ENCODE measurements around the gene SF3A2.
"Not testable (repeated sequence)": the region's sequence is repeated elsewhere in the genome, so short reads cannot be mapped to it uniquely, and the experiment has no call there.

The SF3A2 gene, protein sequence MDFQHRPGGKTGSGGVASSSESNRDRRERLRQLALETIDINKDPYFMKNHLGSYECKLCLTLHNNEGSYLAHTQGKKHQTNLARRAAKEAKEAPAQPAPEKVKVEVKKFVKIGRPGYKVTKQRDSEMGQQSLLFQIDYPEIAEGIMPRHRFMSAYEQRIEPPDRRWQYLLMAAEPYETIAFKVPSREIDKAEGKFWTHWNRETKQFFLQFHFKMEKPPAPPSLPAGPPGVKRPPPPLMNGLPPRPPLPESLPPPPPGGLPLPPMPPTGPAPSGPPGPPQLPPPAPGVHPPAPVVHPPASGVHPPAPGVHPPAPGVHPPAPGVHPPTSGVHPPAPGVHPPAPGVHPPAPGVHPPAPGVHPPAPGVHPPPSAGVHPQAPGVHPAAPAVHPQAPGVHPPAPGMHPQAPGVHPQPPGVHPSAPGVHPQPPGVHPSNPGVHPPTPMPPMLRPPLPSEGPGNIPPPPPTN

DNA sequence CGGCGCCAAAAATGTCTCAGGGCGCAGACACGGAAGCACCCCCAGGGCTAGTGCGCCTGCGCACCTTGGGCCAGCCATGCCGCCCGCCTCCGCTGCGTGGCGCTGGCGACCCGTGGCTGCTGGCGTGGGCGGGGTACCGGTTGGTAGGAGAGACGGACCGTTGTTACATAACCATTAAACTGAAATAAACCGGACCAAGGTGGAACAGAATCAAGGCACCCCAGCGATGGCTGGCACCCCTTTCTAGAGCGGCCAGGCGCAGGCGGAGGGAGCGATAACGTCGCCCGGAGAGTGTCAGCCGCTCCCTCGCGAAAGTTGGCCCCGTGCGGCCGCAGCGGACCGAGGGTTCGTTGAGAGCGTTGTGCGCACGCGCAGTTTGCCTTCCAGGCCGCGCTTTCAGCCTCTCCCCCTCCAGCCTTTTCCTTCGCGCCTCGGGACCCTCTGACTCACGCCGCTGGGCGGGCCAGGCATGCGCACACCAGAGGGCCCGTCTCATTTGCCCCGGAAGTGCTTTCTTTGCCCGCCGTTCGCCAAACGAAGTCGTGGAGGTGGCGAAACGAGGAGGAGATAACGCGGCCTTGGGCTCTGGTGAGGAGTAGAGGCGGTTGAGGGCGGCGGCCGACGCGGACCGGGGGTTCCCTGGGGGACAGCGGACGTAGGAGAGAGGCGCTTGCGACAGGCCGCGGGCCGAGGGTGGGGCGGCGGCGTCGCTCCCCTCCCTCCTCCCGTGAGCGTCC is at the start of gene SF3A2, which contains the start of gene PLEKHJ1:
SF3A2 (plus strand) TSS at position 511 of the 737 bp plus-strand sequence. CDS start 6,595 bp downstream, outside the sequence.
PLEKHJ1 (minus strand) TSS at position 16 of the 737 bp plus-strand sequence. CDS start 81 bp downstream, outside the sequence.
- DNase-seq = peak; percentile 97 to 99

DNA sequence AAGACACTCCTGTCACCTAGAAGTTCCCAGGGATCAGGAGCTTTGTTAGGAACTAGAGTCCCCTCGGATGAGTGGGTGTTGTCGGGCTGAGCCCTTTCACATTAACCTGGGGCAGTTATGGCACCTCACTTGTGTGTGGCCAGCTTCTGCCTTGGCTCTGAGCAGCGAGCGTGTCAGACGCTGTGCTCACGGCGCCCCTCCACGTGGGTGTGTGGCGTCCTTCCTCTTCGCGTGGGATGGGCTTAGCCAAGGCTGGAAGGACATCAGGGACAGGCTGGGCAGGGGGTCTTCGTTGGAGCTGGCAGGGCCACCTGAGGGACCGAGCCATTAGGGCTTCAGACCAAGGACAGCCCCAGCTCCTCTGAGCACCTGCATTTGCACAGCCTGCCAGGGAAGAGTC is 49.5 kb upstream of the SF3A2 start:
- DNase-seq = no peak

DNA sequence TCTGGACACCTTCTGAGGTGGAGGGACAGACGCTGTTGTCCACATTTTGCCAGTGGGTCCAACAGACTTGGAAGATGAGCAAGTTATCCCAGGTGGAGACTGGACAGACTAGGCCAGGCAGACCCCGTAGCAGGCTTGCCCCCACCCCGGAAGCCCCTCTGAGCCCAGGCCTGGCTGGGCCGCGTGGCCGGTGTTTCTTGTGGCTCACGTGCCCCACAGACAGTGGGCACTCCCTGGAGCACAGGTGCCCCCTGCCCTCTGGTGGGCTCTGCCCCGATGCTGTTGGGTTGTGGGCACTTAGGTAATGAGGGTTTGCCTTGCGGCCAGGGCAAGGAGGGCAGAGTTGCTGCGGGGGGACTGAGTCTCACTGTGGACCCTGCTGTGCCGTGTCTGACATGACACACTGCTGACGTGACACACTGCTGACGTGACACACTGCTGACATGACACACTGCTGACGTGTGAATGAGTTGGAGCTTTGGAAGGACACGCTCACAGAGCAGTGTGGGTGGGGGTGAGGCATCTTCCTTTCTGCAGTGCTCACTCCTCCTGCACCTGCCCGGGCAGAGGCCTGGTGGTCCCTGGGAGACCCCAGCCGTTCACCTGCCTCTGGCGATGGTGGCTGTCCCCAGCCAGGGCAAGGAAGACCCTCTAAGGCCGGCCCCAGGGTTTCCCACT is 47.8 kb upstream of the SF3A2 start:
- DNase-seq = peak; percentile 10 to 18

DNA sequence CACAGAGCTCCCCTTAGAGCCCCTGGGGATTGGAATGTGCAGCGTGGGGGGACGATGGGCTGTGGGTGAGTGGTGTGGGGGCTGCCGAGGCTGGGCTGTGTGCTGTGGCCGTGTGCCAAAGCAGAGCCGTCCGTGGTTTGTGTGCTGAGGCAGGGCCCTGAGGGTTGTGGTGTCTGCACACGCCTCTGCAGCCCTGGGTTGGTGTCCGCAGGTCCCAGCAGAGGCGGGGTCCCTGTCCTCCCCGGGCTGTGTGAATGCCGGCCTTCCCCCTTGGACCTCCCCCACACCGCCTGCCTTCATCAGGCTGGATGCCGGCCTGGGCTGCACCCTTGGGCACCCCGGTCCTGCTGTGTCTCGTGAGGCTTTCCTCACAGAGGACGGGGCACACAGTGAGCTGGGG is 46.7 kb upstream of the SF3A2 start:
- no peak for DNase-seq

DNA sequence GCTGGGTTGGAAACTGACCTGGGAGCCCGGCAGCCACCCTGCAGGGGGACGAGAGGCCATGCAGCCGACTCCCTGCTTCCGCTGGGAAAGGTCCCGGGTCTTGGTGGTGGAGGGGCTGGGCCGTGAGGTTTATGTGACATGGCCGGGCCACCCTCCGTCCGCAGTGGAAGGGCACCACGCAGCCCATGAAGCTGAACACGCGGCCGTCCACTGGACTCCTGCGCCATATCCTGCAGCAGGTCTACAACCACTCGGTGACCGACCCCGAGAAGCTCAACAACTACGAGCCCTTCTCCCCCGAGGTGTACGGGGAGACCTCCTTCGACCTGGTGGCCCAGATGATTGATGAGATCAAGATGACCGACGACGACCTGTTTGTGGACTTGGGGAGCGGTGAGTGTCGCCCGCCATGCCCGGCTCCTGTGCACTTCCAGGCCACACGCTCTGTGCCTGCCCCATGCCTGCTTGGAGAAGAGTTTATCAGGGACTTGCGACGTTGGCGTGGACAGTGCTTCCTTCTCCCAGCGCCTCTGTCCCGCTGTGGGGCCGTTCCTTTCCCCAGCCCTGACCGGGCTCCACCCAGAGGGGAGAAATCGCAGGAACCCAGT is 45.7 kb upstream of the SF3A2 start:
- no peak for DNase-seq

DNA sequence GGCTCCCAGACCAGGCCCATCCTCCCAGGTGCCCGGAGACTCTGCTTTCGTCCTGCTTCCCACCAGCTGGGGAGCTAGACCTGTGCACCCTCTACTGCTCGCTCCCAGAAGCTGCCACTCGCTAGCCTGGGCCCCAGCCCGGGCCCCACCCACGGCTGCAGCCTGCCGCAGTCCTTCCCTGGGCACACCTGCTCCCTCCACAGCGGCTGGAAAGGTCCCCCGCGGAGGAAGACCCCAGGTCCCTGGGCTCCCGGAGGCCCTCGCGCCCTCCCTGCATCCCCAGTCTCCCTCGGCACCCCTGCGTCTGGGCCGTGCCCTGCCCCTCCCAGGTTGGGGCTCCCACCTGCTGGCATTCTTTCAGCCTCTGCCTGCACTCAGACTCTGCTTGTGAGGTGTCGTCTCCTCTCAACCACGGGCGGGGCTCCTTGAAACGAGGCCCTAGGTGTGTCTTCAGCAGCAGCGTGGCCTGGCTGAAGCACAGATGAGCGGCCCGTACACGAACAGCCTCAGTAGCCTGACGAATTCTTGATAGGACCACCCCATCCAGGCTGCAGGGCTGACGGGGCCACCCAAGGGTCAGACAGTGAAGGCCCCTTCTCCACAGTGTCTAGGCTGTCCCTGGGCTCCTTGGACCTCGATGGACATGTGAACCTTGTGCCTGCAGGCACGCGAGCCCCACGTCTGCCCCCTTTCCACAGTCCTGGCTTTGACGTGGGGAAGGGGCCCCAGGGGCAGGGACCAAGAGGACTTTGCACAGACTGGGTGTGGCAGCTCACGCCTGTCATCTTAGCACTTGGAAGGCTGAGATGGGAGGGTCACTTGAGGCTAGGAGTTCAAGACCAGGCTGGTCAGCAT is 44.9 kb upstream of the SF3A2 start:
- DNase-seq = no peak

DNA sequence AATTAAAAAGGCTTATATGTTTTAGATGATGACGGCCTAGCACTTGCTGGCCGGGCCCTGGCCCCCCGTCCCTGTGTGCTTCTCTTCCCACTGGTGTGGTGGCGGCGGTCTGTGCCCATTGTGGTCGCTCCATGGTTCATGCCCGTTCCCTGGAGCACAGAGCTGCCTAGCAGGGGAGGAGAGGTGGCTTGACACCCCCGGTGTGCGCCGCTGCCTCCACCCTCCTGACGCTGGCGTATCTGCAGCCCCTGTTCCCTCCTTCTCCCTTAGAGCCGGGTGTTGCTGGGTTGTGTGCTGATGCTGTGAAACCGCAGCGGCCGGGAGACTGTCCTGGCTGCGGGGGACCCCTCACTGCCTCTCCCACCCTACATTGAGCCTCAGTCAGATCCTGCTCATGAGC is 43.8 kb upstream of the SF3A2 start:
- no peak for DNase-seq

DNA sequence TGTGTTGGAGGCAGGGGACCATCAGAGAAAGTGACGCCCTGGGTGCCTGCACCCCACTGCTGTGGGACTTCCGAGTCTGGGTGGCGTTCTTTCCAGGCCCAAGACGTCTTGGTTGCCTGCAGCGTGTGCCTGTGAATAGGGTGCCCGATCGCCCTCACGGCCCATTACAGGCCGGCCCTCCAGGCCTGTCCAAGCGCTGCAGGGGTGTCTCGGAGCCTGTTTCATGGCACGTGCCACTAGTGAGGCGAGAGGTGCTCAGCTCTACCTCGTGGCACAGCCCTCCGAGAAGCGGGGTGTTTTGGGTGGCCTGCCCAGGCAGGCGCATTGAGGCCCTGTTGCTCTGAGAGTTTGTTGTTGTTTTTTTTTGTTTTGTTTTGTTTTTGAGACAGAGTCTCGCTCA is 42.8 kb upstream of the SF3A2 start:
- DNase-seq = no peak

DNA sequence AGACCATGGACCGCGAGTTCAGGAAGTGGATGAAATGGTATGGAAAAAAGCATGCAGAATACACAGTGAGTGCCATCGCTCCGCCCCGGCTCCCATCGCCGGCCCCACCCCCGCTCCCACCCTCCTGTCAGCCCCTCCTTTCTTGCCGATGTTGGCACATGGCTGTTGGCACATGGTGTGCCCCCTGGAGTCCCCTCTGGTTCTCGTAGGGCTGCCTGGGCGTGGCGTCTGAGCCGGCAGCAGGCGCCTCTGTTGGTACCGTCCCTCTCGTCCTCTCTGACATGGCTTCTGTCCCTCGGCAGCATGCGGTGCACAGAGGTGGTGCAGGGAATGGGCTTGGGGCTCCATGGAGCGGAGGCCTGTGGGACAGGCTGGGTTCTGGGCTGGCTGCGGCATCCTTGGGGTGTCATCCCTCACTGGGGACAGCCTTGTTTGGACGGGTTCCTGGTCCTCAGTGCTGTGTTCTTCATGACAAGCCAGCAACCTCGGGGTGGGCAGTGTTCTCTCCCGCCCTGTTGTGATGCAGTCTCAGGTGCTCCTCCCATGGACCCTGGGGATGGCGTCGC is 42.0 kb upstream of the SF3A2 start:
- no peak for DNase-seq

DNA sequence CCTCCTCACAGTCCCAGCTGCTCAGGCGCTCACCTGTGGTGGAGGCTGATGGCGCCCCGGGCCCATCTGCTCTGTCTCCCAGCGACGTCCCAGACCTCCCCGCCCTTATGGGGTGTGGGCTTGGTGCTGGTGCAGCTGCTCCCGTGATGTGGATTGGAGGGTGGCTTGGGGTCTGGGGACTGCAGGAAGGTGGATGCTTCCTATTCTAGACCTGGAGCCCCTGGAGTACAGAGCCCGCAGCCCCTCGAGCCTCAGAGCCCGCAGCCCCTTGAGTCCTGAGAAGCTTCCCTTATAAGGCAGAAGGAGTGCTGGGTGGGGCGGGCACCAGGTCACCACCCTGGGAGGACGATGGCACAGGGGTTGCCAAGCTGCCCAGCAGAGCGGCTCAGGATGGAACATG is 41.3 kb upstream of the SF3A2 start:
- DNase-seq = no peak

DNA sequence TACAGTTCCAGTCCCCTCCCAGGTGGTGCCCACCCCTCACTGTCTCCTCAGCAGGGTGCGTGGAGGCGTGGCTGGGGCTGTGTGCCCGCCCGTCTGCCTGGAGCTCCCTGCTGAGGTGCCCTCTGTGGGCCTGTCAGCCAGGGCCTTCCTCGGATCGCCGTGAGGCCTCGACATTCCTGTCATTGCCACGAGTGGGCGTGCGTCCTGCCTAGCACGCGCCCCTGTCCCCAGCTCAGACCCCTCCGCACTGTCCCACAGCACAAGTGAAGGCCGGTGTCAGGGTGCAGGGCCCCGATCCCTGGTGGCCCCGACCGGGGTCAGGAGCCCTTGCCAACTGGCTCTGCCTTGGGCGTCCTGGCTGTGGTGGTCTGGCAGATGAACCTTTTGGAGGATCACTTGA is 40.7 kb upstream of the SF3A2 start:
- DNase-seq = no peak

DNA sequence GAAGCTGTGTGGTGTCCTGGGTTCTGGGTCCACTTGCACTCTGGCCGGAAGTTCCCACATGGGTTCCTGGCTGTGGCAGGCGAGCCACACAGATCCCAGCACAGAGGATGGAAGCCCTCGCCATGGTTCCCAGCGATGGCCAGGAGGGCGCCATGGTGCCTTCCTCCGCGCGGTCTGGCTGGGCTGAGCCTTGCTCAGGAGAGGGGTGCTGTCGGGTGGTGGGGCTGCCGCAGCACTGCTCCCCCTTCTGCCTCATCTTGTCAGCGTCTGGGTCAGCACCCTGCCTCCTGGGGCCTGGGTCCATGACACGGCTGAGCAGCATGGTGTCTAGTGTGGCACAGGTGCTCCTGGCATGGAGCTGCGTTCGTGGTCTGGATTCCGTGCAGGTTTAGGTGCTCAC is 39.4 kb upstream of the SF3A2 start:
- DNase-seq = no peak

DNA sequence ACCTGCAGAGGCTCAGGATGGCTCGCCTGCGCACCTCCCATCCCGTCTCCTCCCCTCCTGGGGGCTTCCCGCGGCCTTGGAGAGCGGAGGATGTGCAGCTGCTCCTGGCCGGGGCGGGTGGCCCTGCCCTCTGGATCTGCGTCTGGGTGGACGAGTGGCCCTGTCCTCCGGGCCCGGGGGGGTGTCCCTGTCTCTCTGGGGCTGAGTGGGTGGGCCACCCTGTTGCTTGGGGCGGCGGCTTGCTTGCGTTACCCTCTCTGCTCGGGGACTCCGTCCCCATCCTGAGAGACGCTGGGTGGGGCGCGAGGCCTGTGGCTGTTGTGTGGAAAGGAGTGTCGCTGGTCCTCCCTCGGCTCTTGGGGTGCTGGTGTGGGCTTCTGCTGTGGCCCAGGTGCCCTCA is 38.3 kb upstream of the SF3A2 start:
- DNase-seq = no peak

DNA sequence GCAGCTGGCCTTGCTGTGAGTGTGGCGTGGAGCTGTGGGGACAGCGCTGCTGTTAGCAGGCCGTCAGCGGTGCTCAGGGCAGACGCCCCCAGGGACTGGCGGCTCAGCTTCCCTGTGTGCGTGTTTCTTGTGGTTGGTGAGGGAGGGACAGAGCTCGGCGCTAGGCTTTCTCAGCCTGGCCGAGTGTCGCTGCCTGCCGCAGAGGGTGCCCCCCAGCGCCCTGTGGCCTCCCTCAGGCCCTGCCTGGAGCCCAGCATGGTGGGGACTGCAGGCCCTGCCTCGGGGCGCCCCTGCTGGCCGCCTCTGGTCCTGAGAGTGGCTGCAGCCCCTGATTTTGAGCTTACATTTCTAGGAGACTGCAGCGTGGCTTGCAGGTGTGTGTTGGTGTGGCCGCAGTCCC is 37.4 kb upstream of the SF3A2 start:
- DNase-seq = no peak

DNA sequence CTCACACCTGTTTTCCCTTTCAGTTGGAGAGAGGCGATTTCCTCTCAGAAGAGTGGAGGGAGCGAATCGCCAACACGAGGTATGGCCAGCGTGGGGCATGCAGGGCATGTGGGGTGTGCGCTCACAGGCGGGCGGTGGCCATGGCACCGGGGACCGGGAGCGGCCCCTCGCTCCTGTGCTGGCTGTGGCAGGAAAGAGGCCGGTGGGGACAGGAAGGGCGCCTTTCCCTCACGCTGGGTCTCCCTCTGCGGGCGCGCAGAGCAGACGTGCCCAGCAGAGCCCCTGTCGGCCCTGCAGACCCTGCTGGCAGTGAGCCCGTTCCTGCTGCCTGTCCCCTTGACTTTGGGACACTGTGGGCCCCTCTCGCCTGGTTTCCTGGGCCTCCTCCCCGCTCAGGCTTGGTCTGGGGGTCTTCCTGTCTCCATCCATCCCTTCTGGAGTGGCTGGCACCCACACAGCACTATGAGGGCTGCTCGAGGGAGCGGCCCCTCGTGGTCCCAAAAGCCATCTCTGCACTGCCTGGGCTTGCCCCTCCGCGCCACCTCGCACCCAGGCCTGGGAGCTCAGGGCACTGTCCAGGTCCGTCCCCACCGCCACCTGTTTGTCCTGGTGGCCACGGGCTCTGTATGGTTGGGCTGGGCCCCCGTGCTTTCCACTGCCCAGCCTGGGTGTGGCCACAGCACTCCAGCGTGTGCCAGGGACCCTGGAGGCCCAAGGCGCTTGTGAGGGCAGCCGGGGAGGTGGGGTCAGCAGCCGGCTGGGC is 36.6 kb upstream of the SF3A2 start:
- DNase-seq = no peak

DNA sequence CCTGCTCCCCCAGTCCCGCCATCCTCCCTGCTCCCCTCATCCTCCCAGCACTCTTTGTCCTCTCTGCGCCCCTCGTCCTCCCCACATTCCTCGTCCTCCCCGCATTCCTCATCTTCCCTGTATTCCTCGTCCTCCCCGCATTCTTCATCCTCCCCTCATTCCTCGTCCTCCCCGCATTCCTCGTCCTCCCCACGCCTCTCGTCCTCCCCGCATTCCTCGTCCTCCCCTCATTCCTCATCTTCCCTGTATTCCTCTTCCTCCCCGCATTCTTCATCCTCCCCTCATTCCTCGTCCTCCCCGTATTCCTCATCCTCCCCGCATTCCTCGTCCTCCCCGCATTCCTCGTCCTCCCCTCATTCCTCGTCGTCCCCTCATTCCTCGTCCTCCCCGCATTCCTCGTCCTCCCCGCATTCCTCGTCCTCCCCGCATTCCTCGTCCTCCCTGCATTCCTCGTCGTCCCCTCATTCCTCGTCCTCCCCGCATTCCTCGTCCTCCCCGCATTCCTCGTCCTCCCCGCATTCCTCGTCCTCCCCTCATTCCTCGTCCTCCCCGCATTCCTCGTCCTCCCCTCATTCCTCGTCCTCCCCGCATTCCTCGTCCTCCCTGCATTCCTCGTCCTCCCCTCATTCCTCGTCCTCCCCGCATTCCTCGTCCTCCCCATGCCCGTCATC is 35.9 kb upstream of the SF3A2 start:
- DNase-seq = not testable (repeated sequence)

DNA sequence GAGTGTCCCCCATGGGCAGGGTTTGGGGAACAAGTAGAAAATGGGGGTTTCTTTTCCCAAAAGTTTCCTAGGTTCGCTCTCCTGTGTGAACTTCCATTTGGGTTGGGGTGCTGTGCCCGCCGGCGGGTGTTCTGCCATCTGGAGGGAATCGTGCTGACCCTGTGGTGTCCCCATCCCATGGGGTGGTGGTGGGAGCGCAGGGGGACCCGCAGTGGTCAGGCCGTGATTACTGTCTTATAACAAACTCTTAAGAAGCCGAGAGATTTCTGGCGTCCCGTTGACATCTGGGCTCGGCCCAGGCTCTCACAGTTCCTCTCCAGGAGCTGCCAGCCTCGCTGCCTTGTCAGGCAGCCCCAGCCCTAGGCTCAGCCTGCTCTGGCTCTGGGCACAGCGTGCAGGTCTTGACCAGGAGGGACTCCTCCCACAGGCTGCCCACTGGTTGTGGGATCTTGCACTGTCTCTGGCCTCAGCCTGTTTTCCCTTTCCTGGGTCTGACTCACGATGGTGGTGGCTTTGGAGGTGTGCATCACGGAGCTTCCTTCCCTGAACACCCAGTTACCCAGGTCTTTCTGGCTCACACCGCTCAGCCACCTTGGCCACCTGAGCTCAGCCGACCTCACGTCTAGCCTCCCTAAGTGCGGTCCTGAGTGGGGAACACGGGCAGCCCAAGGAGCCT is 35.0 kb upstream of the SF3A2 start:
- no peak for DNase-seq

DNA sequence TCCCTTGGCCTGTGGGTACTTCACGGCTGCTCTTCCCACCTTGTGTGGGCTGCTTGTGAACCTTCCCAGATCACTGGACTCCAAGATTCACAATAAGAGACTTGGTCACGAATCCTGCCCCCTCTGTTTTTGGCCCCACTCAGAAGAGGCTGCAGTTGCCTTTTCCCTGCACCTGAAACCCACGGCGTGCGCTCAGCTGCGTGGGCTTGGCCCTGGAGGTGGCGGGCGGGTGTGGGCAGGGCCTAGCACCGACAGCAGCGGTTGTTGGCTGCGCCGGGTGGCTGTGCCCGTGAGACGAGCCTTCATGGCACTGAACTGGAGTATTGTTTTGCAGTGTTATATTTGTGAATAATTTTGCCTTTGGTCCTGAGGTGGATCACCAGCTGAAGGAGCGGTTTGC is 34.3 kb upstream of the SF3A2 start:
- DNase-seq = no peak

DNA sequence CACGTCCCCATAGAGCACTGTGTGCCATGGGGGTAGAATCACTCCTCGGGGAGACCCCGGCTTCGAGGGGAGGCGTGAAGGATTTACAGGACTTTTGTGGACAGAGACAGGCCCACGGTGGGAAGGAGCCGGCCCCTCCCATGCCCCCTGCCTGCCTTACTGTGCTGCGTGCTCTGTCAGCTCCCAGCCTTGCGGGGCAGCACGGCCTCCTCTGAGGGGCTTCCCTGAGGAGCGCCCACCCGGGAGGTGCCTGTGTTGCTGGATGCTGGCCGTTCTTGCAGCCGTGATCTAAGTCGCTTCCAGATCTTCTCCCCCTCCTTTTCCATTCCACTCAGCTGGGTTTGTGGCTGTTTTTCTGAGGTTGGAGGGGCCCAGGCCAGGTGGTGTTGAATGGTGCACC is 29.6 kb upstream of the SF3A2 start:
- no peak for DNase-seq
